ENCODE data around the gene HOXD3.
A peak's percentile ranks its signal among the peaks of the same experiment; 100 is the strongest.

DNA sequence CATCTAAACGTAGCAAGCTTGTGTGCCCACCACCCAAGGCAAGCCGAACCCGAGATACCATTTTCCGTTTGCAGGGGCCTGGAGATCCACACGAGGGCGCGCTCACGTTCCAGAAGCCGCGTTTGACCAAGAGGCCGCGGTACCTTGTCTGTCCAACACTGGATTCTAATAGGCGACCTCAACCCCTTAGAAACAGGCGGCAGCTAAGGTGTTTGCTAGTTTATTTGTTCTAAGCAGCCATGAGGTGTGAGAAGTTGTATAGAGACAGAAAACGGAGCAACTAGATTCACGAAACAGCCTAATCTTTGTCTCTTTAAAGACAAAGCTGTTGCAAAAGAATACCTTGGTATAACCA lies 45.8 kb upstream of the HOXD3 start:
- TF ChIP-seq, protein P1, sequence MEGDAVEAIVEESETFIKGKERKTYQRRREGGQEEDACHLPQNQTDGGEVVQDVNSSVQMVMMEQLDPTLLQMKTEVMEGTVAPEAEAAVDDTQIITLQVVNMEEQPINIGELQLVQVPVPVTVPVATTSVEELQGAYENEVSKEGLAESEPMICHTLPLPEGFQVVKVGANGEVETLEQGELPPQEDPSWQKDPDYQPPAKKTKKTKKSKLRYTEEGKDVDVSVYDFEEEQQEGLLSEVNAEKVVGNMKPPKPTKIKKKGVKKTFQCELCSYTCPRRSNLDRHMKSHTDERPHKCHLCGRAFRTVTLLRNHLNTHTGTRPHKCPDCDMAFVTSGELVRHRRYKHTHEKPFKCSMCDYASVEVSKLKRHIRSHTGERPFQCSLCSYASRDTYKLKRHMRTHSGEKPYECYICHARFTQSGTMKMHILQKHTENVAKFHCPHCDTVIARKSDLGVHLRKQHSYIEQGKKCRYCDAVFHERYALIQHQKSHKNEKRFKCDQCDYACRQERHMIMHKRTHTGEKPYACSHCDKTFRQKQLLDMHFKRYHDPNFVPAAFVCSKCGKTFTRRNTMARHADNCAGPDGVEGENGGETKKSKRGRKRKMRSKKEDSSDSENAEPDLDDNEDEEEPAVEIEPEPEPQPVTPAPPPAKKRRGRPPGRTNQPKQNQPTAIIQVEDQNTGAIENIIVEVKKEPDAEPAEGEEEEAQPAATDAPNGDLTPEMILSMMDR (IDR thresholded peaks at IDR 0.05; ENCODE audit: control extremely low read depth in 1 of 3, insufficient read depth in 1 of 3, low read depth in 1 of 3, low read length in 3 of 3): peak; percentile 73 to 91 (median 86)
- TF ChIP-seq POLR2A (IDR thresholded peaks at IDR 0.05; ENCODE audit: control extremely low read depth in 1 of 2, low read depth in 2 of 2, low read length in 2 of 2): no peak
- TF ChIP-seq FOSL1 (IDR thresholded peaks at IDR 0.05; ENCODE audit: insufficient read depth, low read depth, low read length): no peak
- TF ChIP-seq, protein P2, sequence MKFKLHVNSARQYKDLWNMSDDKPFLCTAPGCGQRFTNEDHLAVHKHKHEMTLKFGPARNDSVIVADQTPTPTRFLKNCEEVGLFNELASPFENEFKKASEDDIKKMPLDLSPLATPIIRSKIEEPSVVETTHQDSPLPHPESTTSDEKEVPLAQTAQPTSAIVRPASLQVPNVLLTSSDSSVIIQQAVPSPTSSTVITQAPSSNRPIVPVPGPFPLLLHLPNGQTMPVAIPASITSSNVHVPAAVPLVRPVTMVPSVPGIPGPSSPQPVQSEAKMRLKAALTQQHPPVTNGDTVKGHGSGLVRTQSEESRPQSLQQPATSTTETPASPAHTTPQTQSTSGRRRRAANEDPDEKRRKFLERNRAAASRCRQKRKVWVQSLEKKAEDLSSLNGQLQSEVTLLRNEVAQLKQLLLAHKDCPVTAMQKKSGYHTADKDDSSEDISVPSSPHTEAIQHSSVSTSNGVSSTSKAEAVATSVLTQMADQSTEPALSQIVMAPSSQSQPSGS (IDR thresholded peaks at IDR 0.05; ENCODE audit: low read length): no peak
- no peak for TF ChIP-seq TAF7 (optimal IDR thresholded peaks at IDR 0.05; ENCODE audit: borderline replicate concordance, low read depth, low read length)
